CD4-positive, alpha-beta T cell (primary cell): Measurements from ENCODE around the gene MCTP1. TPM values are rescaled to one million over a fixed set of nuclear protein-coding genes. Genes with fewer than 3 reads are reported as not detected.

Experiments
- ATAC-seq: fragments of 200-7000 bp; cut with Tn5 transposase; one replicate; pipeline ENCODE4 v1.10.0; 2022; ENCODE audit warnings: mild to moderate bottlenecking; ENCODE audit not compliant: poor library complexity
- CTCF ChIA-PET: fragments of 350-600 bp; sonication (Branson Sonifier 250); formaldehyde crosslinking; loops from one replicate; lab custom pipeline; 2021; ENCODE audit warnings: antibody characterized with exemption, inconsistent platforms; lab: Charles Lee
- POLR2A ChIA-PET: fragments of 350-600 bp; sonication (Branson Sonifier 250); formaldehyde crosslinking; loops from one replicate; lab custom pipeline; 2021; ENCODE audit warnings: antibody characterized with exemption, inconsistent platforms; lab: Charles Lee
- DNase-seq, 14 experiments: peaks; one replicate each; pipeline ENCODE4 v3.0.0-alpha.2; 2013 to 2020; ENCODE audit warnings: mixed read lengths in 2 of 14
- H3K27ac ChIP-seq, 2 donors: one replicate each; pipeline versions ENCODE4 v1.5.1 to v1.7.0; 2013; ENCODE audit warnings: low read length in 2 of 2, low read depth in 1 of 2, mild to moderate bottlenecking in 1 of 2
- H3K27me3 ChIP-seq, 2 experiments: 1 replicate in 1 of 2; 2 replicates in 1 of 2; pipeline versions ENCODE4 v1.6.1 to v1.7.0; 2013; ENCODE audit warnings: low read length in 2 of 2, control low read depth in 1 of 2, mild to moderate bottlenecking in 1 of 2, moderate library complexity in 1 of 2; ENCODE audit not compliant: insufficient read depth in 2 of 2, control insufficient read depth in 1 of 2
- H3K36me3 ChIP-seq: one replicate; pipeline ENCODE4 v1.6.1; 2013; ENCODE audit warnings: low read length, control low read depth; ENCODE audit not compliant: insufficient read depth
- H3K4me1 ChIP-seq: one replicate; pipeline ENCODE4 v1.6.1; 2013; ENCODE audit warnings: low read length, control low read depth; ENCODE audit not compliant: insufficient read depth
- H3K4me3 ChIP-seq: one replicate; pipeline ENCODE4 v1.5.1; 2013; ENCODE audit warnings: mild to moderate bottlenecking, low read length, moderate library complexity
- H3K9me3 ChIP-seq, 2 experiments: 1 replicate in 1 of 2; 2 replicates in 1 of 2; pipeline versions ENCODE4 v1.6.1 to v1.7.0; 2013; ENCODE audit warnings: low read length in 2 of 2, mild to moderate bottlenecking in 2 of 2, control low read depth in 1 of 2, moderate library complexity in 1 of 2; ENCODE audit not compliant: control insufficient read depth in 1 of 2, insufficient read depth in 1 of 2
- H3K27ac Mint-ChIP-seq: one replicate; pipeline ENCODE4 v1.8.0; 2020; ENCODE audit warnings: mixed read lengths
- H3K27me3 Mint-ChIP-seq: one replicate; pipeline ENCODE4 v1.8.0; 2021; ENCODE audit warnings: mixed read lengths
- H3K36me3 Mint-ChIP-seq: one replicate; pipeline ENCODE4 v1.8.0; 2021; ENCODE audit warnings: low read depth, mixed read lengths
- H3K4me1 Mint-ChIP-seq: one replicate; pipeline ENCODE4 v1.8.0; 2021; ENCODE audit warnings: low read depth, mixed read lengths
- H3K4me3 Mint-ChIP-seq: one replicate; pipeline ENCODE4 v1.8.0; 2020; ENCODE audit warnings: mild to moderate bottlenecking, mixed read lengths
- H3K9me3 Mint-ChIP-seq: one replicate; pipeline ENCODE4 v1.8.0; 2020; ENCODE audit warnings: mixed read lengths
- intact Hi-C, 2 experiments: fragments of 100-400 bp; cut with DNase I in 1 of 2; cut with micrococcal nuclease in 1 of 2; formaldehyde crosslinking; loops; one replicate each; pipeline versions ENCODE4 v1.15.1 to v1.9.0; 2023 to 2025; cut with DNase I, micrococcal nuclease
- total RNA-seq, 174 experiments: library from RNA in 2 of 174; stranded (reverse) in 2 of 174; gene quantifications; one replicate each; pipeline ENCODE4 v1.2.3 and lab custom pipeline; 2021 to 2026
- TF ChIP-seq, protein P1 (sequence below): fragments of 200-600 bp; IDR thresholded peaks from one replicate; pipeline ENCODE4 v1.8.0; 2022; ENCODE audit warnings: antibody characterized with exemption, mild to moderate bottlenecking

The MCTP1 gene
- total RNA-seq, 2 experiments from 2014 or later, result 2.1 to 2.7 TPM

DNA sequence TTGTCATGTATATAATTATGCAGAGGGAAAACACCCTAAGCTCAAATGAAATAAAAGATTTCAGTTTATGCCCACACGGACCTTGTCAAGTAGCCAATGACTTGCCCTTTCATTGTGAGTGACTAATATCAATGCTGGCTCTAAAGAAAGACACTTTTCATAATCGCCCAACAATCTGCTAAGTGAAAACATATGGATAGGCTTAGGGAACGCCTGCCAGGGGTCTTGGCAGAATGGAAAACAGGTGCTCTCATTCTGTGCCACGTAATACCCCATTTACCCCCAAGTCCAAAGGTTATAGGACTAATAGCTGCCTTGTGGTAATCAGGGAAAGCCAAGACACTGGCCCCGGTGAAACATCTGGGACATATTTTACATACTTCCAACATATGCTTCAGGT, 508.7 kb downstream of the MCTP1 start:
- H3K36me3 ChIP-seq, result no peaks in the 10 kb centered on the region
- TF ChIP-seq, protein P1, sequence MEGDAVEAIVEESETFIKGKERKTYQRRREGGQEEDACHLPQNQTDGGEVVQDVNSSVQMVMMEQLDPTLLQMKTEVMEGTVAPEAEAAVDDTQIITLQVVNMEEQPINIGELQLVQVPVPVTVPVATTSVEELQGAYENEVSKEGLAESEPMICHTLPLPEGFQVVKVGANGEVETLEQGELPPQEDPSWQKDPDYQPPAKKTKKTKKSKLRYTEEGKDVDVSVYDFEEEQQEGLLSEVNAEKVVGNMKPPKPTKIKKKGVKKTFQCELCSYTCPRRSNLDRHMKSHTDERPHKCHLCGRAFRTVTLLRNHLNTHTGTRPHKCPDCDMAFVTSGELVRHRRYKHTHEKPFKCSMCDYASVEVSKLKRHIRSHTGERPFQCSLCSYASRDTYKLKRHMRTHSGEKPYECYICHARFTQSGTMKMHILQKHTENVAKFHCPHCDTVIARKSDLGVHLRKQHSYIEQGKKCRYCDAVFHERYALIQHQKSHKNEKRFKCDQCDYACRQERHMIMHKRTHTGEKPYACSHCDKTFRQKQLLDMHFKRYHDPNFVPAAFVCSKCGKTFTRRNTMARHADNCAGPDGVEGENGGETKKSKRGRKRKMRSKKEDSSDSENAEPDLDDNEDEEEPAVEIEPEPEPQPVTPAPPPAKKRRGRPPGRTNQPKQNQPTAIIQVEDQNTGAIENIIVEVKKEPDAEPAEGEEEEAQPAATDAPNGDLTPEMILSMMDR, result no peak
- no peak for ATAC-seq
- ChIA-PET POLR2A (no interaction called here), CTCF (no interaction called here)
- Mint-ChIP-seq H3K36me3 (no peaks in the 10 kb centered on the region), H3K4me1 (no peaks in the 10 kb centered on the region), H3K27ac (no peak overlapping the region), H3K4me3 (no peak overlapping the region), H3K9me3 (peaks cover 2% of the 10 kb centered on the region), H3K27me3 (no peaks in the 10 kb centered on the region)
- no peaks in the 10 kb centered on the region for H3K27me3 ChIP-seq
- peaks cover 0 to 5% of the 10 kb centered on the region in 2 experiments for H3K9me3 ChIP-seq
- H3K4me3 ChIP-seq, result no peak overlapping the region
- H3K27ac ChIP-seq, result no peak overlapping the region
- intact Hi-C loops, result no loop called here
- H3K4me1 ChIP-seq, result no peaks in the 10 kb centered on the region
- DNase-seq, result no peak

DNA sequence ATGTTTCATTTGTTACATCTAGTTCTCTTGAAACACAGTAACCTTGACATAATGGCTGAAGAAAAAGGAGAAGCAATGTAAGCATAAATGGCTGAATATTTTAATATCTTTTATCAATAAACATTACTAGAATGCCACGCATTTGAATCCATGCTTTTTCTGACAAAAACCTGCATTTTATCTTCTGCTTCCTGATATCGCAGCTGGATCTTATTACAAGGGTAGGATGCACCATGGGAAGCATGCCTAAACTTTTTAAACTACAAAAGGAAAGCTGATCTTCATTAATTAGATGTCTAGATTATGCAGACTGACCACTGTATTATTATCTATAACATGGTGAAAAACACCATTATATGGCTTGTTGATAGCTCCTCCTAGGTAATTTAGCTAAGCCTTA, 509.8 kb downstream of the MCTP1 start:
- peaks cover 0 to 5% of the 10 kb centered on the region in 2 experiments for H3K9me3 ChIP-seq
- ChIA-PET POLR2A (no interaction called here), CTCF (no interaction called here)
- DNase-seq (no peak), ATAC-seq (no peak)
- H3K36me3 Mint-ChIP-seq, result no peaks in the 10 kb centered on the region
- H3K4me1 ChIP-seq, result no peaks in the 10 kb centered on the region
- H3K4me3 ChIP-seq, result no peak overlapping the region
- peaks cover 2% of the 10 kb centered on the region for H3K9me3 Mint-ChIP-seq
- TF ChIP-seq, protein P1, result no peak
- no peaks in the 10 kb centered on the region for H3K4me1 Mint-ChIP-seq
- no peaks in the 10 kb centered on the region for H3K36me3 ChIP-seq
- no peak overlapping the region for H3K27ac ChIP-seq
- no peaks in the 10 kb centered on the region for H3K27me3 ChIP-seq
- no peaks in the 10 kb centered on the region for H3K27me3 Mint-ChIP-seq
- H3K27ac Mint-ChIP-seq, result no peak overlapping the region
- H3K4me3 Mint-ChIP-seq, result no peak overlapping the region
- intact Hi-C loops, result no loop called here

DNA sequence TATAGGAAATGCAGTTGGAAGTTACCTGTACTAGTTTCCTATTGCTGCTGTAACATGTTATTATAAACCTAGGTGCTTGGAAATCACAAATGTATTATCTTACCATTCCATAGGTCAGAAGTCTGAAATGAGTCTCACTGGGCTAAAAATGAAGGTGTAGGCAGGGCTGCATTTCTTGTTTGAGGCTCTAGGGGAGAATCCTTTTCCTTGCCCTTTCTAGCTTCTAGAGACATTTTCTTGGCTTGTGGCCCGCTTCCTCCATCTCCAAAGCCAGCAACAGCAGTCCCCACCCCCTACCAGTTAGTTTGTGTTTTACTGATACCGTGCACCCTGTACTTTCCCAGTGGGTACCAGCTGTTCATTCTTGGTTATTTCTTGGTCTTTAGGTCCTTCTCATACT, 513.2 kb downstream of the MCTP1 start:
- Mint-ChIP-seq H3K9me3 (peaks cover 2% of the 10 kb centered on the region), H3K4me1 (no peaks in the 10 kb centered on the region), H3K27me3 (no peaks in the 10 kb centered on the region), H3K27ac (no peak overlapping the region), H3K36me3 (no peaks in the 10 kb centered on the region), H3K4me3 (no peak overlapping the region)
- CTCF ChIA-PET, result interaction anchor here (0.9 to 1.2 kb wide), 2 partner anchors 9 to 19 kb away, joined by 3 to 4 read pairs; no protein-coding TSS in a partner anchor
- intact Hi-C loops, result no loop called here
- H3K36me3 ChIP-seq, result no peaks in the 10 kb centered on the region
- ATAC-seq (no peak), DNase-seq (no peak)
- H3K27ac ChIP-seq, result no peak overlapping the region
- POLR2A ChIA-PET, result no interaction called here
- TF ChIP-seq, protein P1, result no peak
- H3K9me3 ChIP-seq, result peaks cover 0 to 5% of the 10 kb centered on the region in 2 experiments
- H3K4me1 ChIP-seq, result no peaks in the 10 kb centered on the region
- H3K27me3 ChIP-seq, result no peaks in the 10 kb centered on the region
- H3K4me3 ChIP-seq, result no peak overlapping the region
